Measurements from ENCODE around the gene USP33. TPM values are rescaled to one million over a fixed set of nuclear protein-coding genes. Genes with fewer than 3 reads are reported as not detected.

The USP33 gene
- total and polyA plus RNA-seq, 2 of the 13 experiments (the other 11 are each of a cell fraction or from before 2014, with no cell fraction given) = 32.0 to 49.1 TPM

GRCh38 chr1:77652268-77652667, 107.4 kb downstream of the USP33 start:
- 0 out of 5 replicates have a peak, but pooled peaks cover 0 to 4% of the 10 kb centered on the region in 2 experiments for H3K36me3 ChIP-seq (replicated peaks in 1 of 2; ENCODE audit: control insufficient read depth in 1 of 2, insufficient read depth in 2 of 2, low read length in 2 of 2)
- no TSS peak for BruUV-seq (replicated peaks)
- no peak overlapping the region for H3K27ac ChIP-seq (ENCODE audit: extremely low read length, insufficient read depth, low read length)
- H4K20me1 ChIP-seq (ENCODE audit: insufficient read depth, low read length) = peaks cover 3% of the 10 kb centered on the region
- H3K27me3 ChIP-seq (ENCODE audit: control insufficient read depth in 1 of 2, insufficient read depth in 2 of 2, low read length in 2 of 2) = no peaks in the 10 kb centered on the region
- in situ Hi-C loops (cut with HindIII; ENCODE audit: extremely low pct_ligation_motif_present, low pct_unique_long_range_greater_than_20kb) (no loop called here), intact Hi-C loops (cut with micrococcal nuclease; ENCODE audit: unreplicated experiment) (no loop called here)
- FAIRE-seq = no peak
- no peak overlapping the region for H3K9ac ChIP-seq (ENCODE audit: insufficient read depth, low read depth, low read length)
- CTCF ChIA-PET (ENCODE audit: low intra/inter-chr PET ratio, low total read pairs) = no interaction called here
- H3K9me3 ChIP-seq (ENCODE audit: low read length) = peaks cover 21% of the 10 kb centered on the region
- no peak for DNase-seq (ENCODE audit: low spot score)
- H3K4me1 ChIP-seq (ENCODE audit: insufficient read depth, low read length) = peaks cover 27% of the 10 kb centered on the region
- H3K4me2 ChIP-seq (ENCODE audit: low read depth, low read length) = no peak overlapping the region
- no peak overlapping the region for H3K4me3 ChIP-seq (replicated peaks in 1 of 3; ENCODE audit: insufficient read depth in 1 of 3, low read depth in 2 of 3, low read length in 3 of 3)
- ATAC-seq = no peak
- H3K79me2 ChIP-seq (ENCODE audit: insufficient read depth, low read length) = peaks cover 90% of the 10 kb centered on the region
- POLR2A ChIA-PET = no interaction called here
- TF ChIP-seq EEA1 (CRISPR knock-in tag; IDR thresholded peaks at IDR 0.05; ENCODE audit: borderline replicate concordance) (no peak), PRDM15 (CRISPR knock-in tag; IDR thresholded peaks at IDR 0.05) (no peak), ZNF17 (CRISPR knock-in tag; IDR thresholded peaks at IDR 0.05) (no peak), ZNF446 (CRISPR knock-in tag; IDR thresholded peaks at IDR 0.05) (no peak), MNT (IDR thresholded peaks at IDR 0.05) (no peak)
- no peak overlapping the region for H2AFZ ChIP-seq (ENCODE audit: low read length)
